Activated T-cell treated with anti-CD3 and anti-CD28 coated beads, Interleukin-2, amount 50 U/mL, for 24 hours (primary cell): Measurements from ENCODE around the gene SYNPO.

Source experiments
- DNase-seq: peaks from one replicate; pipeline ENCODE4 v3.0.0-alpha.2; 2020
- H3K27ac Mint-ChIP-seq: 2 replicates; pipeline ENCODE4 v1.8.0; 2020; ENCODE audit warnings: mild to moderate bottlenecking, mixed read lengths
- H3K27me3 Mint-ChIP-seq: 2 replicates; pipeline ENCODE4 v1.8.0; 2020; ENCODE audit warnings: mixed read lengths
- H3K36me3 Mint-ChIP-seq: 2 replicates; pipeline ENCODE4 v1.8.0; 2020; ENCODE audit warnings: low read depth, mixed read lengths
- H3K4me1 Mint-ChIP-seq: 2 replicates; pipeline ENCODE4 v1.8.0; 2020; ENCODE audit warnings: low read depth, mixed read lengths
- H3K4me3 Mint-ChIP-seq: 2 replicates; pipeline ENCODE4 v1.8.0; 2020; ENCODE audit warnings: mild to moderate bottlenecking, moderate library complexity, mixed read lengths
- H3K9me3 Mint-ChIP-seq: 2 replicates; pipeline ENCODE4 v1.8.0; 2020; ENCODE audit warnings: mixed read lengths

The SYNPO gene

DNA sequence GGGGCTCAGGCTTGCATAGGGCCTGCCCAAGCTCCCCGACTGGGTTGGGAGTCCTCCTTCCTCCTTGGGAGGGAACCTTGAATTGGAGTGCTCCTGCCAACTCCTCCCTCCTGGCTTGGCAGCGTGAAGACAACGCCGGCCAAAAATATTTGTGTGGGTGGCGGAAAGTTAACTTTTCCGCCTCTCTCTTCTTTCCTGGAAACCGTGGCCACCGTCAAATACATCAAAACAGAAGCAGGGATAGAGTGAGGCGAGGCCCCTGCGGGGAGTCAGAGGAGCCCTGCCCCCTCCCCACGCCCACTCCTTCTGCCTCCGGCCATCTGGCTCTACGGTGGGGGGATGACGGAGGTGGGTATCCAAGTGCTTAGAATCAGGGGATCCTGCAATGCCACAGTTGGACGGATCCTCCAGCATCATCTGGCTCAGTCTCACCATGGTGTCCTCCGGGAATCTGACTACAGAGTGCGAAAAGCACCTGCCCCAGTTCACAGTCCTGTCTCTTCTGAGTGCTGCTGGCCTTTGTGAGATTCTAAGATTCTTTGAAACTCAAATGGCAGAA lies 25.2 kb upstream of the SYNPO start:
- peaks cover 6% of the 10 kb centered on the region for H3K4me1 Mint-ChIP-seq
- H3K27ac Mint-ChIP-seq, result no peak overlapping the region
- no peak for DNase-seq
- no peaks in the 10 kb centered on the region for H3K36me3 Mint-ChIP-seq
- H3K4me3 Mint-ChIP-seq, result no peak overlapping the region
- peaks cover 7% of the 10 kb centered on the region for H3K27me3 Mint-ChIP-seq
- no peaks in the 10 kb centered on the region for H3K9me3 Mint-ChIP-seq

DNA sequence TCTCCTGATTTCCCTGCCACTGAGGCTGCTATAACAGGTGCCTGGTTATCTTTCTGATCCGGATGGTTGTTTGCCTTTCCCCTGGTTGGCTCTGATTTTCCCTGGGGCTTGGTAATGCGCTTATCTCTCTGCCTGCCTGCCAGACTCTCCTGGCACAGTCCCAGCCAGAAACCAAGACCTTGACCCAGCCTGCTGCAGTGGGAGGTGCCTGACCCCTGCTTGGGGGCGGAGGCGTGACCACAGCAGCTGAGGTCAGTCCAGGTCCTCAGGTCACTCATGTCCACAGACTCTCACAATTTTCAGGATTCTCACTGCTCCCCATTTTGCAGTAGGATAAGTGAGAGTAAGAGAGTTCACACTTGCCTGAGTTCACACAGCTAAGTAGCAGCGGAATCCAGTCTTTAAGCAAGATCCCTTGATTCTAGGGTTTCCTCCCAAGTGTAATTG lies 24.4 kb upstream of the SYNPO start:
- no peak overlapping the region for H3K27ac Mint-ChIP-seq
- H3K4me1 Mint-ChIP-seq, result peaks cover 6% of the 10 kb centered on the region
- H3K36me3 Mint-ChIP-seq, result no peaks in the 10 kb centered on the region
- H3K9me3 Mint-ChIP-seq, result no peaks in the 10 kb centered on the region
- peaks cover 7% of the 10 kb centered on the region for H3K27me3 Mint-ChIP-seq
- H3K4me3 Mint-ChIP-seq, result no peak overlapping the region
- DNase-seq, result no peak

GRCh38 chr5:150616506-150616905 lies 24.0 kb upstream of the SYNPO start:
- Mint-ChIP-seq H3K4me1 (peaks cover 6% of the 10 kb centered on the region), H3K4me3 (no peak overlapping the region), H3K27me3 (peaks cover 7% of the 10 kb centered on the region), H3K36me3 (no peaks in the 10 kb centered on the region), H3K9me3 (no peaks in the 10 kb centered on the region), H3K27ac (no peak overlapping the region)
- DNase-seq, result no peak

GRCh38 chr5:150618163-150618562 lies 22.3 kb upstream of the SYNPO start:
- H3K4me1 Mint-ChIP-seq, result peaks cover 15% of the 10 kb centered on the region

DNA sequence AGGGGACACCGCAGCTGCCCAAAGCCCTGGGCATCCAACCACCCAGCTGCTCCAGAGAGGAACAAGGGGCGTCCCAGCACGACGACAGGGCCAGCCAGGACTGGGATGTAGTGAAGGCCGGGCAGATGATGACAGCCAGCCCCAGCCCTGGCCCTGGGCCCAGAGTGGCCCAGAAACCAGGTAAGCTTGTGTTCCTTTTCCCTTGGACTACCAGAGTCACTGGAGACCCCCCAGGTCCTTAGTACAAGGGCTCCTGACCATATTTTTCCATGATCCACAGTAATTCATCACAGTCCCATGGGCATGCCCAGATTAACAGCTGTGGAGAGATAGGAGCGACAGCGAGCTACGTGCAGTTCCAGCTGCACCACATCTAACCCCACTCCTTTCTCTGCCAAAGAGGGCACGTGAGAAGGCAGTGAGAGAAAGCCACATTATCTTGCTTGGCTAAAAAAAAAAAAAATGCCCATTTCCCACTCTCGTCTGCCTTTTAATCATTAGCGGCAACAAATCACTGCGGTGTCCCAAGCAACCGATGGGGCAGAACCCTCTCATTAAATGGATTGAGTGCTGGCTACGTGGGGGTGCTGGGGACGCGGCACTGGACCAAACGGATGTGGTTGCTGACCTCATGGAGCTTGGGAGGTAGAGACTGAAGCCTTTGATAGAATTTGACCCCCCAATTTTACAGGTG lies 21.7 kb upstream of the SYNPO start:
- Mint-ChIP-seq H3K4me3 (no peak overlapping the region), H3K9me3 (no peaks in the 10 kb centered on the region), H3K27ac (no peak overlapping the region), H3K36me3 (no peaks in the 10 kb centered on the region), H3K27me3 (peaks cover 7% of the 10 kb centered on the region), H3K4me1 (peaks cover 20% of the 10 kb centered on the region)
- no peak for DNase-seq

More at GRCh38 chr5:150618163-150618562, 22.3 kb upstream of the SYNPO start:
- Mint-ChIP-seq H3K27me3 (peaks cover 7% of the 10 kb centered on the region), H3K36me3 (no peaks in the 10 kb centered on the region), H3K4me3 (no peak overlapping the region), H3K9me3 (no peaks in the 10 kb centered on the region), H3K27ac (no peak overlapping the region)
- no peak for DNase-seq

- Mint-ChIP-seq H3K27me3 (peaks cover 14% of the 10 kb centered on the region), H3K9me3 (no peaks in the 10 kb centered on the region), H3K36me3 (no peaks in the 10 kb centered on the region), H3K27ac (no peak overlapping the region), H3K4me3 (no peak overlapping the region), H3K4me1 (peaks cover 27% of the 10 kb centered on the region)
- no peak for DNase-seq
Observed at GRCh38 chr5:150619359-150620230, 20.9 kb upstream of the SYNPO start.

DNA sequence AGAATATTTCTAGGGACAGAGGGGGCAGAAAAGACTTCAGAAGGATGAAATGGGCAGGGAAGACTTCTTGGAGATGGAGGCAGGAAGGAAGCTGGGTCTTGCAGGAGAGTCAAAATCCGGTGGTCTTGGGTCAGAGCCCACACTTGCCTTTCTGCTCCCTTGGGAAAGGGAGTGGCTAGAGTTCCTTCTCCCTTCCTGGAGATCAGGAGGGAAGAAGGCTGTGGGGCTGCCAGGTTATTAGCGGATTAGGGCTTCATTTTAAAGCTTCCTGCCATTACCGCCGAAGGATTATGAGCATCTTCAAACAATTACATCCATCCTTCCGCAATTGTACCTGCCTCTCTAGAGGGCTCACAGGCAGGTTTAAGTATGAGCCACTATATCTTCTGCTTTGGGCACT lies 19.2 kb upstream of the SYNPO start:
- no peak for DNase-seq
- peaks cover 20% of the 10 kb centered on the region for H3K27me3 Mint-ChIP-seq
- H3K4me3 Mint-ChIP-seq, result no peak overlapping the region
- peaks cover 23% of the 10 kb centered on the region for H3K4me1 Mint-ChIP-seq
- H3K9me3 Mint-ChIP-seq, result no peaks in the 10 kb centered on the region
- H3K36me3 Mint-ChIP-seq, result no peaks in the 10 kb centered on the region
- no peak overlapping the region for H3K27ac Mint-ChIP-seq

GRCh38 chr5:150622157-150622556 lies 18.3 kb upstream of the SYNPO start:
- no peak overlapping the region for H3K27ac Mint-ChIP-seq
- H3K4me3 Mint-ChIP-seq, result no peak overlapping the region
- H3K9me3 Mint-ChIP-seq, result no peaks in the 10 kb centered on the region
- no peak for DNase-seq
- peaks cover 23% of the 10 kb centered on the region for H3K27me3 Mint-ChIP-seq
- H3K4me1 Mint-ChIP-seq, result peaks cover 25% of the 10 kb centered on the region
- H3K36me3 Mint-ChIP-seq, result no peaks in the 10 kb centered on the region

DNA sequence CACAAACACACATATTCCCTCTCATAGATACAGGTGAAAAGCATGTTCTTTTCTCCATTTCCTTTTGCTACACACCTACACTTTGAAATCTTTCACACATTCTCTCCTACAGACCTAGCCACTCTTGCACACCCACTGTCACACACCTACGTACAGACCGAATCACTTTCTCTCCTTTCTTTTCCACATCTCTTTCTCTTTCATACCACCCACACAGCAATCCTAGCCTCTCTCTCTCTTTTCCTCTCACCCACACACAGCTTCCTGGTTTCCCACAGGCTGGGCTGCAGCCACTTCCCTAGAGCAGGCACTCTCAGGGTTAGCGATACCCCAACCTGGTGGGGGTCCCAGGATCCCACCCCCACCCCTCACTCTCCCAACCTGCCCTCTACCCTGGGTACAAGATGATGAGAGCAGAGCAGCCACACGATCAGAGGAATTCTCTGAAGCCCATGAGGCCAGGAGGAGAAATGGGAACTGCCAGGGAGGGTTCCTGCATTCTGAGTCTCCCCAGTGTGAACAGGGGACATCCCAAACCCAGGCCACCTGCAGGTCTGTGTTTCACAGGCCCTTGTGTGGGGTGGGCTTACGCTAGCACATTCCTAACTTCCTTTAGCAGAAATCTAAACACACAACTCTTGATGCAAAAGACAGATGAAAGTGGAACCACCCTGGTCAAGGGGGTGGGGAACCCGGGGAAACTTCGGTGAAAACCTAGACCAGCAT lies 17.1 kb upstream of the SYNPO start:
- DNase-seq, result peak; percentile 36
- Mint-ChIP-seq H3K9me3 (no peaks in the 10 kb centered on the region), H3K27ac (no peak overlapping the region), H3K4me3 (no peak overlapping the region), H3K27me3 (peaks cover 29% of the 10 kb centered on the region), H3K4me1 (peaks cover 25% of the 10 kb centered on the region), H3K36me3 (no peaks in the 10 kb centered on the region)

DNA sequence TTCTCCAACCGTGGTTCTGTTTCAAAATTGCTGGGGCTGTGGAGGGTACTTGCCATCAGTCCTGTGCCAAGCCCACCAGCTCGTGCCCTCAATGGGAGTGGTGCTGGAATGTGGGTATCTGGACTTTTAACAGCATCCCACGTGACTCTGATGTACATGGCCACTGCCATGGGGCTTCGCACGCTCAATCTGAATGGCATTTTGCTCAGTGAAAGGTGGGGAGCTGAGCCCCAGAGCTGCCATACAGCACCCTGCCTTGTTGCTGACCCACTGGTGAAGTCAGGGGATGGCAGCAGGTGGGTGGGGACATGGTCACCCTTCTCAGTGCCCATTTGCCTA lies 16.6 kb upstream of the SYNPO start:
- Mint-ChIP-seq H3K9me3 (no peaks in the 10 kb centered on the region), H3K36me3 (no peaks in the 10 kb centered on the region), H3K27ac (no peak overlapping the region), H3K27me3 (peaks cover 29% of the 10 kb centered on the region), H3K4me3 (peak overlapping the region; percentile 73), H3K4me1 (peaks cover 25% of the 10 kb centered on the region)
- DNase-seq, result peak; percentile 43

- H3K4me3 Mint-ChIP-seq, result peak overlapping the region; percentile 73
- H3K36me3 Mint-ChIP-seq, result no peaks in the 10 kb centered on the region
- H3K9me3 Mint-ChIP-seq, result no peaks in the 10 kb centered on the region
- H3K4me1 Mint-ChIP-seq, result peaks cover 25% of the 10 kb centered on the region
- peak; percentile 52 for DNase-seq
- H3K27me3 Mint-ChIP-seq, result peaks cover 29% of the 10 kb centered on the region
- H3K27ac Mint-ChIP-seq, result peak overlapping the region; percentile 73
Observed at GRCh38 chr5:150624334-150625163, 15.9 kb upstream of the SYNPO start.

- no peaks in the 10 kb centered on the region for H3K36me3 Mint-ChIP-seq
- no peak for DNase-seq
- peaks cover 25% of the 10 kb centered on the region for H3K4me1 Mint-ChIP-seq
- H3K4me3 Mint-ChIP-seq, result no peak overlapping the region
- no peak overlapping the region for H3K27ac Mint-ChIP-seq
- H3K27me3 Mint-ChIP-seq, result peaks cover 29% of the 10 kb centered on the region
- H3K9me3 Mint-ChIP-seq, result no peaks in the 10 kb centered on the region
Observed at GRCh38 chr5:150625164-150625535, 15.3 kb upstream of the SYNPO start.

GRCh38 chr5:150625831-150626746 lies 14.4 kb upstream of the SYNPO start:
- no peaks in the 10 kb centered on the region for H3K9me3 Mint-ChIP-seq
- peaks cover 25% of the 10 kb centered on the region for H3K4me1 Mint-ChIP-seq
- H3K36me3 Mint-ChIP-seq, result no peaks in the 10 kb centered on the region
- DNase-seq, result no peak
- H3K4me3 Mint-ChIP-seq, result no peak overlapping the region
- H3K27me3 Mint-ChIP-seq, result peaks cover 29% of the 10 kb centered on the region
- no peak overlapping the region for H3K27ac Mint-ChIP-seq
